Endothelial cell of umbilical vein (primary cell): ENCODE data around the gene MRGPRD. TPM values are rescaled to one million over a fixed set of nuclear protein-coding genes. Genes with fewer than 3 reads are reported as not detected.

Experiments used
- BruUV-seq: library from RNA; stranded (reverse); fragments of 400-500 nt; replicated peaks from 2 replicates; lab custom pipeline; 2021; lab: Mats Ljungman, UMichigan
- CTCF ChIA-PET: fragments of 300-600, 350-600 bp; sonication (Branson Sonifier 250); formaldehyde crosslinking; loops from one replicate; lab custom pipeline; 2021; ENCODE audit warnings: antibody characterized with exemption, inconsistent platforms; lab: Charles Lee
- POLR2A ChIA-PET: fragments of 300-600, 350-600 bp; sonication (Branson Sonifier 250); formaldehyde crosslinking; loops from one replicate; lab custom pipeline; 2021; ENCODE audit warnings: antibody characterized with exemption, inconsistent platforms; lab: Charles Lee
- DNase-seq: peaks from one replicate; pipeline ENCODE4 v3.0.0-alpha.2; 2011; ENCODE audit warnings: low read depth, low spot score
- FAIRE-seq: peaks from 2 replicates; lab custom pipeline; 2011; peaks lifted over from hg19 to GRCh38; lab: Jason Lieb, UNC
- H2AFZ ChIP-seq: 2 replicates; pipeline ENCODE4 v1.6.0; 2012; ENCODE audit warnings: low read depth, low read length, control low read depth, inconsistent platforms
- H3K27ac ChIP-seq: 2 replicates; pipeline ENCODE4 v1.5.1; 2011; ENCODE audit warnings: low read depth, mild to moderate bottlenecking, control low read depth, low read length, moderate library complexity; ENCODE audit not compliant: insufficient read depth
- H3K27me3 ChIP-seq, 2 experiments: 2 replicates each; pipeline versions ENCODE4 v1.6.0 to v1.6.1; 2011; ENCODE audit warnings: low read length in 2 of 2, mixed read lengths in 1 of 2; ENCODE audit not compliant: control insufficient read depth in 2 of 2, insufficient read depth in 2 of 2
- H3K36me3 ChIP-seq, 2 experiments: 2 replicates in 1 of 2; 3 replicates in 1 of 2; pipeline ENCODE4 v1.5.1; 2011; ENCODE audit warnings: low read length in 2 of 2, mild to moderate bottlenecking in 1 of 2, moderate library complexity in 1 of 2; ENCODE audit not compliant: control insufficient read depth in 2 of 2, insufficient read depth in 2 of 2; ENCODE audit errors: extremely low read depth in 1 of 2
- H3K4me1 ChIP-seq: 3 replicates; pipeline ENCODE4 v1.5.1; 2011; ENCODE audit warnings: mild to moderate bottlenecking, low read length; ENCODE audit not compliant: control insufficient read depth, insufficient read depth; ENCODE audit errors: extremely low read depth
- H3K4me2 ChIP-seq: 2 replicates; pipeline ENCODE4 v1.6.1; 2011; ENCODE audit warnings: low read length, control low read depth, mixed read lengths; ENCODE audit not compliant: insufficient read depth
- H3K4me3 ChIP-seq, 3 experiments: fragments of 200-600 bp in 1 of 3; sonication (generic), shearing (Covaris generic) in 1 of 3; replicated peaks in 1 of 3; 2 replicates each; pipeline ENCODE4 v1.5.1; 2011 to 2016; ENCODE audit warnings: control low read depth in 3 of 3, low read length in 3 of 3, mild to moderate bottlenecking in 2 of 3, inconsistent platforms in 1 of 3, low read depth in 1 of 3, moderate library complexity in 1 of 3; ENCODE audit not compliant: insufficient read depth in 1 of 3
- H3K79me2 ChIP-seq: 2 replicates; pipeline ENCODE4 v1.6.0; 2012; ENCODE audit warnings: low read length, inconsistent platforms; ENCODE audit not compliant: control insufficient read depth, insufficient read depth
- H3K9ac ChIP-seq: replicated peaks from 2 replicates; pipeline ENCODE3; 2011; ENCODE audit warnings: low read length, control low read depth; ENCODE audit not compliant: insufficient read depth; ENCODE audit errors: extremely low read depth
- H3K9me1 ChIP-seq: replicated peaks from 3 replicates; pipeline ENCODE4 v1.6.0; 2011; ENCODE audit warnings: mild to moderate bottlenecking, low read length; ENCODE audit not compliant: control insufficient read depth, insufficient read depth; ENCODE audit errors: extremely low read depth
- H3K9me3 ChIP-seq: replicated peaks from 2 replicates; pipeline ENCODE4 v1.5.1; 2012; ENCODE audit warnings: low read length, inconsistent platforms; ENCODE audit not compliant: control insufficient read depth, insufficient read depth
- H4K20me1 ChIP-seq: replicated peaks from 2 replicates; pipeline ENCODE3; 2011; ENCODE audit warnings: mild to moderate bottlenecking, low read length; ENCODE audit not compliant: control insufficient read depth, insufficient read depth; ENCODE audit errors: extremely low read depth
- EZH2 ChIP-seq: IDR thresholded peaks from 2 replicates; pipeline ENCODE4 v1.6.1; 2012; ENCODE audit warnings: borderline replicate concordance, low read depth, mild to moderate bottlenecking, moderate library complexity, low read length, inconsistent platforms; ENCODE audit not compliant: severe bottlenecking
- FOS ChIP-seq: IDR thresholded peaks from 2 replicates; pipeline ENCODE4 v1.6.1; 2011; ENCODE audit warnings: mild to moderate bottlenecking, low read length, moderate library complexity, borderline replicate concordance; ENCODE audit not compliant: insufficient read depth
- GATA2 ChIP-seq: IDR thresholded peaks from 2 replicates; pipeline ENCODE4 v1.7.0; 2011; ENCODE audit warnings: low read depth, mild to moderate bottlenecking, moderate library complexity, mixed read lengths, low read length; ENCODE audit not compliant: insufficient read length, insufficient read depth
- JUN ChIP-seq: IDR thresholded peaks from 2 replicates; pipeline ENCODE4 v1.6.1; 2011; ENCODE audit warnings: borderline replicate concordance, low read depth; ENCODE audit not compliant: insufficient read length, insufficient read depth
- MYC ChIP-seq: IDR thresholded peaks from one replicate; pipeline ENCODE4 v1.6.1; 2011; ENCODE audit warnings: mild to moderate bottlenecking, low read depth, low read length
- POLR2A ChIP-seq: IDR thresholded peaks from 2 replicates; pipeline ENCODE4 v1.6.1; 2012; ENCODE audit warnings: low read depth, mild to moderate bottlenecking, control low read depth, low read length
- POLR2AphosphoS5 ChIP-seq: IDR thresholded peaks from 2 replicates; pipeline ENCODE4 v1.6.1; 2012; ENCODE audit warnings: low read depth, mild to moderate bottlenecking, control low read depth, low read length, moderate library complexity; ENCODE audit not compliant: insufficient read depth
- dilution Hi-C: fragments of 300-500 bp; cut with MboI; formaldehyde crosslinking; loops from one replicate; pipeline ENCODE4 v1.15.0; 2019; ENCODE audit warnings: low sequenced_read_pairs; ENCODE audit not compliant: extremely low pct_ligation_motif_present
- intact Hi-C: fragments of 100-400 bp; cut with micrococcal nuclease; formaldehyde crosslinking; loops from one replicate; pipeline ENCODE4 v1.10.0; 2022
- polyA plus RNA-seq, 4 experiments: library from polyadenylated mRNA; depleted of rRNA in 3 of 4; stranded (reverse) in 3 of 4; unstranded in 1 of 4; fragments of >200 nt; gene quantifications; 2 replicates each; pipeline versions ENCODE4 v1.2.1 to v1.2.3, GENCODE V29; 2011 to 2012; ENCODE audit warnings: missing spikeins in 1 of 4
- total RNA-seq: library from RNA; stranded (reverse); gene quantifications from 2 replicates; pipeline ENCODE4 v1.2.3, GENCODE V29; 2021
- TF ChIP-seq, protein P1 (sequence below), 2 donors: IDR thresholded peaks; 1 replicate in 1 of 2; 2 replicates in 1 of 2; pipeline ENCODE4 v1.5.1; 2011; ENCODE audit warnings: low read length in 2 of 2, mild to moderate bottlenecking in 2 of 2, moderate library complexity in 2 of 2, control low read depth in 1 of 2, inconsistent platforms in 1 of 2, low read depth in 1 of 2; ENCODE audit not compliant: insufficient read depth in 1 of 2; ENCODE audit errors: extremely low read depth in 1 of 2

Gene MRGPRD
- total and polyA plus RNA-seq, 2 donors (not counting 3 experiments of a cell fraction or from before 2014, with no cell fraction given) = not detected

DNA sequence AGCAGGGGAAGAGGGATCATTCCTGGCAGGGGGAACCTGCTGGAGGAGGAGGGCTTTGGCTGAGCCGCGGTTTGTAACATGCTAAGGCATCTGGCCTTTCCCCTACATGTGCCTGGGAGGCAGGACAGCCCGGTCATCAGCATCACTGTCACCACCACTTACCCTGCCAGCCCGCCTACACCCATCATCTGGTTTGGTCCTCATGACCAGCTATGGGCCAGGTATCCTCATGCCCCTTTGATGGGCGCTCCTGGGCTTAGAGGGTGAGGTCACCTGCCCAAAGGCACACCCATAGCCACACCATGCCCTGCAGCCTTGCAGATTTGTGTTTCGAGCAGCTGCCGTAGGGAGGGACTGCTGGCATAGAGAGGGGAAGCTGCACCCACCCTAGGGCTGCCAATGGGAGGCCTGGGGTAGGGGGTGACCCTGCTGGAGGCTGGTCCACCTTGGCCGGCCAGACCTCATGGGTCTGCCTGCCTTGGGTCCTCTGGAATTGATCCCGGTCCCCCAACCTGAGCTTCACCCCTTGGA is 29.6 kb upstream of the MRGPRD start:
- Histone ChIP-seq H3K4me1 (no peaks in the 10 kb centered on the region), H3K9ac (no peak overlapping the region)

More for the DNA sequence above, 29.6 kb upstream of the MRGPRD start:
- FAIRE-seq (no peak), DNase-seq (no peak)
- Histone ChIP-seq H3K27ac (no peak overlapping the region), H3K27me3 (peaks cover 36 to 45% of the 10 kb centered on the region in 2 experiments), H2AFZ (no peak overlapping the region), H3K9me3 (no peaks in the 10 kb centered on the region), H3K4me2 (no peak overlapping the region), H4K20me1 (no peaks in the 10 kb centered on the region), H3K4me3 (no peak overlapping the region), H3K79me2 (no peaks in the 10 kb centered on the region), H3K9me1 (no peaks in the 10 kb centered on the region), H3K36me3 (no peaks in the 10 kb centered on the region)
- dilution Hi-C loops (no loop called here), intact Hi-C loops (no loop called here)
- ChIA-PET CTCF (no interaction called here), POLR2A (no interaction called here)
- no TSS peak for BruUV-seq
- TF ChIP-seq POLR2A (no peak), JUN (no peak), MYC (no peak), EZH2 (no peak), FOS (no peak), GATA2 (no peak), POLR2AphosphoS5 (no peak)
- TF ChIP-seq, protein P1, sequence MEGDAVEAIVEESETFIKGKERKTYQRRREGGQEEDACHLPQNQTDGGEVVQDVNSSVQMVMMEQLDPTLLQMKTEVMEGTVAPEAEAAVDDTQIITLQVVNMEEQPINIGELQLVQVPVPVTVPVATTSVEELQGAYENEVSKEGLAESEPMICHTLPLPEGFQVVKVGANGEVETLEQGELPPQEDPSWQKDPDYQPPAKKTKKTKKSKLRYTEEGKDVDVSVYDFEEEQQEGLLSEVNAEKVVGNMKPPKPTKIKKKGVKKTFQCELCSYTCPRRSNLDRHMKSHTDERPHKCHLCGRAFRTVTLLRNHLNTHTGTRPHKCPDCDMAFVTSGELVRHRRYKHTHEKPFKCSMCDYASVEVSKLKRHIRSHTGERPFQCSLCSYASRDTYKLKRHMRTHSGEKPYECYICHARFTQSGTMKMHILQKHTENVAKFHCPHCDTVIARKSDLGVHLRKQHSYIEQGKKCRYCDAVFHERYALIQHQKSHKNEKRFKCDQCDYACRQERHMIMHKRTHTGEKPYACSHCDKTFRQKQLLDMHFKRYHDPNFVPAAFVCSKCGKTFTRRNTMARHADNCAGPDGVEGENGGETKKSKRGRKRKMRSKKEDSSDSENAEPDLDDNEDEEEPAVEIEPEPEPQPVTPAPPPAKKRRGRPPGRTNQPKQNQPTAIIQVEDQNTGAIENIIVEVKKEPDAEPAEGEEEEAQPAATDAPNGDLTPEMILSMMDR (IDR thresholded peaks at IDR 0.05; ENCODE audit: extremely low read depth in 1 of 2, insufficient read depth in 1 of 2, low read depth in 1 of 2, low read length in 2 of 2) = no peak
